DMS53 treated with DMSO at 0.1 percent for 48 hours (cell line): ENCODE measurements around the gene SUPT20HL2.
"Not testable (repeated sequence)": the region's sequence is repeated elsewhere in the genome, so short reads cannot be mapped to it uniquely, and the experiment has no call there.

Source experiments
- DNase-seq: peaks from one replicate; lab custom pipeline; 2025; ENCODE audit not compliant: unreplicated experiment; lab: John Stamatoyannopoulos, UW

Gene SUPT20HL2

DNA sequence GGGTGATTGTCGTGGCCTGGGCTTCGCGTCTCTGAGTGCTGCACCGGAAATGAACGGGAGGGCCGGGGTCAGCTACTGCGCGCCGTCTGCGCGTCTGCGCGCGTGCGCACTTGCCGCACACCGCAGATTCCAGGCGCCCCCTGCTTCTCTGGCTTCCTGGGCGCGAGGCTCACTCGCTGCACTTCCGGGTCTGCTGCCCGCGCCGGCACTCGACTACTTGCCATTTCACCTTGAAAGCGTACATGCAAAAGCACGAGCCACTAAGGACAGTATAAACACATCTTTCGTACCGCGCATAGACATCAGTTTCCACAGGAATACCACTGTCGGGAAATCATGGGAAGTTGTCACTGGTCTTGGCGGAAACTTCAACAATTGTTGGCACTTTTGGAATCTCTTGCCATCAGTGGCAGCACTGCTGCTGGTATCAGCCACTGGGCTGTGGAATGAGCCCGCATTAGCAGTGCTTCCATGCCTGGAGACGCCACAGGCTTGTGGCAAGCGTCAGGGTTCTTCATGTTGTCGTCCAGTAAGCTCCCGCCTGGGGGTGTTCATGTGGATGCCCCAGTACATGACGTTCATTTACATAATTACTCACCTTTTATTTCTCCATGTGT, at the start of gene SUPT20HL2:
Gene SUPT20HL2, minus strand, starts transcription at position 51 of the 617 bp plus-strand sequence. CDS start 754 bp downstream, outside the sequence.
- DNase-seq: no peak

DNA sequence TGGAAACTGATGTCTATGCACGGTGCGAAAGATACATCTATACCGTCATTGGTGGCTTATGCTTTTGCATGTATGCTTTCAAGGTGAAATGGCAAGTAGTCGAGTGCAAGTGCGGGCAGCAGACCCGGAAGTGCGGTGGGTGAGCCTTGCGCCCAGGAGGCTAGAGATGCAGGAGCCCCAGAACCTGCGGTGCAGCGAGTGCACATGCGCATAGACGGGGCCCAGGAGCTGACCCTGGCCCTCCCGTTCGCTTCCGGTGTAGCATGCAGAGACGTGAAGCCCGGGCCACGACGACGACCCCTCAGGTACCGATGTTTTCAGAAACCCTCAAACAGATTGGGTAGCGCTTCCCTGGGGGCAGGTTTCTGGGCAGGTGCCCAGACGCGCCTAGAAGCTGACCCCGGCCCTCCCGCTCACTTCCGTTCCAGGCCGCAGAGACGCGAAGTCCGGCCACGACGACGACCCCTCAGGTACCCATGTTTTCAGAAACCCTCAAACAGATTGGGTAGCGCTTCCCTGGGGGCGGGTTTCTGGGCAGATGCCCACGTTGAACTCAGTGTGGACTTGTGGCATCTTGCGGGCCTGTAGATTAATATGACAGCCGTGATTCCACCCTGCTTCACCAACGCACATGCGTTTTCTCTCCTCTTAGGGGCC, 48.3 kb upstream of the SUPT20HL2 start:
- DNase-seq: not testable (repeated sequence)

- DNase-seq: no peak
Observed at GRCh38 chrX:24360272-24360671, 46.4 kb upstream of the SUPT20HL2 start, which contains the start of gene SUPT20HL1. Gene SUPT20HL1 (plus strand): TSS chrX:24360639. CDS start chrX:24362761, 2,122 bp downstream.

GRCh38 chrX:24357106-24357505, 43.2 kb upstream of the SUPT20HL2 start:
- DNase-seq: no peak

DNA sequence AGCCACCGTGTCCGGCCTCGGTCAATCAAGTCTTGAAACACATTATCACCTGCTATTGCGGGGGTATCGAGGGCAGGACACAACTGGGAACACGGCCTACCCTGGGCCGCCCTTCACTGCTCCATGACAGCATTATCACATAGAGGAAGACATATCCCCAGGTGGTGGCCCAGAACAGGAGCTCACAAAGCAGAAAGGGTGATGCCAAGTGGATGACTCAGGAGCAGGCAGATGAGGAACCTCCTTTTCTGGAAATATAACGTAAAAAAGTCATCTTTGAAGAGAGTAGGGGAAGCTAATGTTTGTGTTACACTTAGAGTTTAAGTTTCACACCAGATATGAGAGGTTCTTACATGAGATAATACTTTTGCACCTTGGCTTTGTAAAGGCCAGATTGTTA, 41.2 kb upstream of the SUPT20HL2 start:
- DNase-seq: no peak

DNA sequence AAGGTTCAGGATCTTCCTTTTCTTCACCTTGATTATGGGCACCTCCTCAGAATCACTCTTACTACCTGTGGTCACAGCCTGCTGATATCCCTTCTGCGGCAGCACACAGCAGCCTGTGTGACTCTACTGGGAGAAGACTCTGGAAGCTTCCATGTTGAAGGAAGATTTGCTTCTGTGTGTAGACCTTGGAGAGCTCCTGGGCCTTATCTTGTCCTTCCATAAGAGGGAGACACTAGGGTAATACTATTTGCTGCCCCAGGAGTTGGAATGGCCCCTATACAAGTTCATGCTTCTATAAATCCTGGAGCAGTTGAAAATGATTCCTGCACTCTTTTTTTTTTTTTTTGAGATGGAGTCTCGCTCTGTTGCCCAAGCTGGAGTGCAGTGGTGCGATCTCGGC, 36.3 kb upstream of the SUPT20HL2 start:
- no peak for DNase-seq

- no peak for DNase-seq
Observed at GRCh38 chrX:24347881-24348280, 34.0 kb upstream of the SUPT20HL2 start.

GRCh38 chrX:24343719-24344118, 29.9 kb upstream of the SUPT20HL2 start:
- no peak for DNase-seq

DNA sequence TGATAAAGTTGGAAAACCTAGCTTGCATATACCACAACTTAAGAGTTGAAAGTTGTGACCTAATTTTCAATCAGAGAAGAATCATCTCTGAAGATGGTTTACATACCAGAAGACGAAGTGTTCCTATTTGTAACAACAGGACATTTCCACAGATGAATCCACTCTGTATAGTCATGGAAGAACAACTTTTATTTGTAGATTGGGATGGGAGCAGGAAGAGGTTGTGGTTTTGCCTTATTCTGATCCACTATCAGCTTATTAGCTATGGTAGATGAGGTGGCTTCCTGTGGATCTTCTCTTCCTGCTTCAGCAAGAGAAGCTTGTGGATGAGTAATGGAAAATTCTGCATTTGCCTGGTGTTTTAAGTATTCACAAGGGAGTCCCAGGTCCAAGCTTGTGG, 27.9 kb upstream of the SUPT20HL2 start:
- no peak for DNase-seq

DNA sequence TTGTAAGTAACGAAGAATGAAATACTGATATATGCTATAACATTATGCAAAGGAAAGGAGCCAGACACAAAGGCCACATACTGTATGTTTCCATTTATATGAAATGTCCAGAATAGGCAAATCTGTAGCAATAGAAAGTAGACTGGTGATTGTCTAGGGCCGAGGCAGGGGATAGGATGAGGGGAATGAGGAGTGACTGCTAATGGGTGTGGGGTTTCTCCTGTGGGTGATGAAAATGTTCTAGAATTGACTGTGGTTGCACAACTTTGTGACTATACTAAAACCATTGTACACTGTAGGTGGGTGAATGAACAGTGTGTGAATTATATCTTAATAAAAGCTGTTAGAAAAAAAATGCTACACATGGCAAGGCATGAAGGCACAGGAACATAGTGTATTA, 26.6 kb upstream of the SUPT20HL2 start:
- DNase-seq: no peak

GRCh38 chrX:24339911-24340310, 26.0 kb upstream of the SUPT20HL2 start:
- DNase-seq: no peak

DNA sequence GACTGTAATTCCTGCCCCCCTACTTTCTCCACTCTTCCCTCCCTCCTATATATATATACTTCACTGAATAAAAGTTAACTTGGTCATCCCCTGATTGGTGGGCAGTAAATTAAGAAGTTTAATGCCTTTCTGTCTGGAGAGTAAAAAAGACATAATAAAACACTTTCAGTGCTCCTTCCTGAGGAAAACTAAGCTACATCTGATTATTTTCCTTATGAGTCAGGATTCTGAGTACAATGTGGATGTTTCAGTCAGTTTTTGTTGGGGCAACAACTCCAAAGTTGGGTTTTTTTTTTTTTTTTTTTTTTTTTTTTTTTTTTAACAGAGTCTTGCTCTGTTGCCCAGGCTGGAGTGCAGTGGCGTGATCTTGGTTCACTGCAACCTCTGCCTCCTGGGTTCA, 22.0 kb upstream of the SUPT20HL2 start:
- DNase-seq: no peak

DNA sequence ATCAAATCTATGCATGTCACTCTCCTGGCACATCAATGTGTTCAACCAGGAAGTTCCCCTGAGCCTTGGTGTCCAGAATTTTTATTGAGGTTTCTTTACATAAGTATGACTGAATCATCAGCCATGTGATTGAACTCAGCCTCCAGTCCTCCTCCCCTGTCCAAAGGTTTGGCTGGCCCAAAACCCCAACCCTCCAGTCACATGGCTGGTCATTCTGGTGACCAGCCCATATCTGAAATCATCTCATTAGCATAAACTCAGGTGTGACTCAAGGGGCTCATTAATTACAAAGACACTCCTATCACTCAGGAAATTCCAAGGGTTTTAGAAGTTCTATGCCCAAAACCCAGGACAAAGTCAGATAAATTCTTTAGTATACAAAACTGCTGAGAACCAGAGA, 20.6 kb upstream of the SUPT20HL2 start:
- no peak for DNase-seq

DNA sequence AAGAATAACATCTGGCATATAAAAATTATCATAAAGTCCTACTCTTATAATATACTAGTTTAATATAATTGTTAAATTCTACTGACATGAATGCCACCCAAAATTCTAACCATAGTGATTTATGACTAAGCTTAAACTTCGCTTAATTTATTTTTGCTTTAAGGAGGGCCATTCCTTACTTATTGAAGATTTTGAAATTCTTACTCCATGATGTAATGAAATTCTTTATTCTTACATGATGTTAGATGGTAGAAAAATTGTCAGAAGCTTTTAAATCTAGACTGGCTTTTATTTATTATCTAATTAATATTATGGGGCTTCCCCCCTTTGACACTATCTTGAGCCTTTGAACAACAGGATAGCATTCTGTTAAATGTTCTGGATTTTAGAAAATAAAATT, 19.5 kb upstream of the SUPT20HL2 start:
- no peak for DNase-seq

DNA sequence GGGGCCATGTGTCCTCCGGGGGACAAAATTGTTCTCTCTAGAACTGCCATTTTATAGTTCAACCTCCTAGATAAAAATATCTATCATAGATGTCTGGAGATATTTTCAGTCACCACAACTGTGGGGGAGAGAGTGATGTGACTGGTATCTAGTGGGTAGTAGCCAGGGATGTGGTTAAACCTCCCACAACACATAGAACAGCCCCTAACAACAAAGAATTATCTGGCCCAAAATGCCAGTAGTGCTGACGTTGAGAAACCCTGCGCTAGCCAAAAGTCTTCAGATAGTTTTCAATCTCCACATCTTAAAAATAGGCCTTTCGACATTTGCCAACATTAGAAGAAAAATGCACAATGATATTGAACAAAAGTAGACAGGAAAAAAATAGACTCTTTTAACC, 19.0 kb upstream of the SUPT20HL2 start:
- DNase-seq: no peak

DNA sequence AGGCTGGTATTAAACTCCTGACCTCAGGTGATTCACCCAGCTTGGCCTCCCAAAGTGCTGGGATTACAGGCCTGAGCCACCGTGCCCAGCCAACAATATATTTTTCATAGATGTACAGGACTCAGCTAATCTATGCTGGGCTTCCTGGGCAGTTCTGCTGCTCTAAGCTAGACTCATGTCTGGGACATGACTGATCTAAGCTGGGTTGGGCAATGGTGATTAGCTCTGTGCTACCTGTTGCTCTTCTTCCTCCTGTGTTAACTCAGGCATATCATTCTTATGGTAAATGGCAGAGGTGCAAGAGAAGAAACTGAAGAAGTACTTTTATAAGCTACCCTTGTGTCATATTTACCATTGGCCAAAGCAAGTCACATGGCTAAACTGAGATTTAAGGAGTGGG, 11.4 kb upstream of the SUPT20HL2 start:
- DNase-seq: no peak

DNA sequence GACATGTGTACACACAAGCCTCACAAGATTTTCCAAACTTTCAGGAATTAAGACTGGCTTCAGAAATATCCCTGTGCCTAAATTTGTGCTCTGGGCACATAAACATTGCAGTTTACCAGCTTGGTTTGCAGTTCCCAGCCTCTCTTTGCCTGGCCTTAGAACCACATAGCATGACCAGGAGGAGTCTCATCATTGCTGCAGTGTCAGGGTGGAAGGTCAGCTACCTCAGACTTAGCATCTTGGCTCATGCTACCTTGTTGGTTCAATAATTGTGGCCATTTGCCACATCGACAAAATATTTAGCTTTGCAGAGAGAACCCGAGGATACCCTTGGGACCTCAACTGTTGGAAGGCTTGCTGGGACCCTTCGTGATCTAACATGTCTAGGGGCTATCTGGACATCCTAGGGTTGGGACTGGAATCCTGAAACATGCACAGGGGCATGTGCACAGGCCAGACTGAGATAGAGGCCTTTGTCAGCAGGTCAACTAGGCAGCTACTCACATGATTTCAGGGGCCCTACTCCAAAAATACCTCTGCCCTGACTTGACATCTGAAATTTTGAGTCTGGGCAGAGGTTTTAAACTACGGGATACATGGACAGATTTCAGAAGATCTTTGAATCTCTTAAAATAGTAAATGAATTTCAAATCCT, 8.0 kb upstream of the SUPT20HL2 start:
- no peak for DNase-seq

DNA sequence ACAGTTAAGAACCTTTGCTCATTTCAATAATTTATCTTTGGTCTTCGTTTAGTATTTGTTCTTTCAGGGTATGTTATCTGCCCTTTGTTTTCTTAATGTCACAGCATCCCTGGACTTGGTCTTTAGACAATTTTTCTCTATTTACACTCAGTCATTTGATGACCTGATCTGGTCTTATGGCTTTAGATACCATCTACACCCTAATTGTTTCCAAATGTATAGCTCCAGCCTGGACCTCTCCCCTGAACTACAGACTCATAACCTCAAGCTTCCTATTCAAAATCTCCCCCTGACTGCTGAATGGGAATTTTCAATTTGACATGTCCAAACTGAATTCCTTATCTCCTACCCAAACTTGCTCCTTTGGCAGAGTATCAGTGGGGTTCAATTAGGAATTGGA, 3.7 kb upstream of the SUPT20HL2 start:
- no peak for DNase-seq

DNA sequence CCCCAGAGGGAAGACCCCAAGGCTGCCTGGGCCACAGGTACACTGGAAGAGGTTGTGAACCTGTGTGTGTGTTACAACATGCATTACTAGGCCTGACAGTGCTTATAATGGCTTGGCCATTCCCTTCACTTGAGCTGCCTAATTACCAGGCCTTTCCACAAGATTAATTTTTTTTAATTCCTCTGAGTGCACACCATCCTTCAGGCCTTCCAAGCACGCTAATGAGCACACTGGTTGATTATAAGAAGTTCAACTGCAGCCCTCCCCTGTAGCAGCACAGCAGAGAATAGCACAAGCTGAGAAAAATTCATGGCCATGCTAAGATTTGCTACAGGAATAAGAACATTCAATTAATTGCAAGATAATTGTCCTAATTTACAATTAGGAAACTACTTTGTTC, 2.2 kb upstream of the SUPT20HL2 start:
- DNase-seq: no peak

DNA sequence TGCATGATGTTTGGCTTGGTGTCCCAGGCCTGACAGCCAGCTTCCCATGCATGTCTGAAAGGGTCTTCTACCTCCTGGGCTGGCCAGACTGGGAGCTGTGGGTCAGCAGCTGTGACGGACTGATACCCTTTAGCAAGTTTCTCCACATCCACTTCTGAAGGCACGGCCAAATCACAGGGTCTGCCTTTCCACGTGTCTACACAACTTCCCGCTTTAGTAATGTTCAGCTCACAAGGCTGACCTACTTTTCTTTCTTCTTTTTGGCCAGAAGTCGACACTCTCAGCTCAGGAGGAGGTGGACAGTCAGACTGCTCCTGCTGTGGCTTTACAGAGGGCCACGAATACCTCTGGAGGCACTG, 1.6 kb downstream of the SUPT20HL2 start:
- not testable (repeated sequence) for DNase-seq

- not testable (repeated sequence) for DNase-seq
Observed at GRCh38 chrX:24311507-24312248, 2.2 kb downstream of the SUPT20HL2 start.

DNA sequence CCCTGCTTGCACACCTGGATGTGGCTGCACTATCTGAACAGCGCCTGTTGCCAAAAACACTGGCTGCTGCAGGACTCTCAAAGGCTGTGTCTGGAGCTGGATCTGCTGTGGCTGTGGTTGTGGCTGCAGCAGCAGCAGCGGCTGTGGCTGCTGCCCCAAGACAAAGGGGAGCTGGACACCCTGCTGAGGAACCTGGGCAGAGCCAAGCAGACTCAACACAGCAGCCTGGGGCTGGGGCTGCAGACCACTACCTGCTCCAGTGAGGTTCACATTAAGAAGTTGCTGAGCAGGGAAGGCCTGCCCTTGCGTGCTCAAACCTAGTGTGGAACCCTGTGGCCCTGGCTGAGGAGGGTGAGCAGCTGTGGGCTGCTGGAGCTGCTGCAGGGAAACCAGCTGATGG, 3.0 kb downstream of the SUPT20HL2 start:
- DNase-seq: not testable (repeated sequence)
